Spleen (tissue), 7 donors: ENCODE data around the gene SOWAHD.

ENCODE experiments used
- CTCF ChIP-seq, 11 experiments: fragments of 200-600 bp in 7 of 11; fragments of 450-650 bp in 4 of 11; sonication (generic) in 4 of 11; IDR thresholded peaks in 8 of 11; conservative IDR thresholded peaks in 3 of 11; 1 replicate in 7 of 11; 2 replicates in 4 of 11; pipeline versions ENCODE4 v1.4.0 to v1.8.0; 2016 to 2021; ENCODE audit warnings: antibody characterized with exemption in 11 of 11, inconsistent platforms in 4 of 11, mild to moderate bottlenecking in 1 of 11
- POLR2A ChIP-seq, 3 donors: fragments of 450-650 bp; IDR thresholded peaks; one replicate each; pipeline ENCODE4 v1.5.1; 2017; ENCODE audit warnings: antibody characterized with exemption in 3 of 3, mild to moderate bottlenecking in 1 of 3
- POLR2AphosphoS5 ChIP-seq, 3 donors: sonication (generic); formaldehyde crosslinking; IDR thresholded peaks; one replicate each; pipeline ENCODE4 v1.5.1; 2017; ENCODE audit warnings: antibody characterized with exemption in 3 of 3
- donor health status: DM: no; HTN: no; CAD: no; lungs with moderate emphysema.
- donor health status: DM: no; HTN: no; CAD: no.
- donor health status: DM: no; HTN: no; CAD: no.

- no peak for TF ChIP-seq CTCF (IDR thresholded peaks at IDR 0.05 in 8 of 11, conservative IDR thresholded peaks at IDR 0.05 in 3 of 11)
- TF ChIP-seq POLR2AphosphoS5 (IDR thresholded peaks at IDR 0.05) = no peak
- TF ChIP-seq POLR2A (IDR thresholded peaks at IDR 0.05) = no peak
Measured at GRCh38 chrX:119759248-119759766, 919 bp downstream of the SOWAHD start.
